ENCODE results near the gene GNG12.

DNA sequence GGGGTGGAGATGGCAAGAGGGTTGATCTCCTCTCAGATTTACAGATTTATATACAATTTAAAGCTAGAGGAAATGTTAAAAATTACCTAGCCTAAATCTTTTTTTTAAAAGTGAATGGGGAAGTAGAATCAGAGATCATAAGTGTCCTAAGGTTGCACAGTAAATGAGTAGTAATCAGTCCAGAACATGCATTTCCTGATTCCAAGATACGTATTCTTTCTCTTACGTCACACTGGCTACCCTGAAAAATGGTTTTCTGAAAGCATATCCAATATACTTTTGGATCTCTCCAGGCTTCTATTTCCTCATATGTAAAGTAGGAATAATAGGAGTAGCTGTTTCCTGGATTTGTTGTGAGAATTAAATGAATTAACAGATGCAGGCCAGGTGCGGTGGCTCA is 136.6 kb downstream of the GNG12 start:
- TF ChIP-seq POLR2A (IDR thresholded peaks at IDR 0.05; ENCODE audit: low read length) (no peak), GATA1 (IDR thresholded peaks at IDR 0.05; ENCODE audit: low read depth, low read length) (no peak)

All from erythroblast (primary cell).